Measurements from ENCODE around the gene INTS12.

The INTS12 gene

GRCh38 chr4:105679186-105679585 lies 29.3 kb downstream of the INTS12 start:
- no peak overlapping the region for H2BK120ac ChIP-seq (ENCODE audit: low read depth, low read length)
- H3K4me3 ChIP-seq (ENCODE audit: insufficient read depth in 1 of 2, low read depth in 1 of 2, low read length in 2 of 2) = no peak overlapping the region
- H3K79me1 ChIP-seq (replicated peaks; ENCODE audit: low read length, poor library complexity, severe bottlenecking) = no peaks in the 10 kb centered on the region
- H2AFZ ChIP-seq (ENCODE audit: low read depth, low read length) = no peak overlapping the region
- no peak overlapping the region for H2BK12ac ChIP-seq (ENCODE audit: low read length in 2 of 2)
- no peak overlapping the region for H4K8ac ChIP-seq (ENCODE audit: low read length)
- no peaks in the 10 kb centered on the region for H3K4me1 ChIP-seq (ENCODE audit: control insufficient read depth, insufficient read depth, low read depth, low read length)
- no peak overlapping the region for H3K27ac ChIP-seq (ENCODE audit: low read length, poor library complexity, severe bottlenecking)
- no peak overlapping the region for H3K4ac ChIP-seq (ENCODE audit: low read depth in 1 of 2, low read length in 2 of 2)
- WGBS = 95% methylated on average over 2 of the region's 2 CpGs
- no peak overlapping the region for H3K4me2 ChIP-seq (ENCODE audit: low read length, poor library complexity, severe bottlenecking)
- no peak overlapping the region for H3K14ac ChIP-seq (ENCODE audit: low read length in 2 of 2)
- no peak overlapping the region for H3K9ac ChIP-seq (ENCODE audit: low read length)
- H3K27me3 ChIP-seq (ENCODE audit: control insufficient read depth in 1 of 2, insufficient read depth in 1 of 2, low read length in 2 of 2) = no peaks in the 10 kb centered on the region
- no peak overlapping the region for H4K91ac ChIP-seq (ENCODE audit: low read length)
- no peak overlapping the region for H2AK5ac ChIP-seq (ENCODE audit: low read length, severe bottlenecking)
- no peak overlapping the region for H3K23ac ChIP-seq (ENCODE audit: low read length in 2 of 2)
- H3K36me3 ChIP-seq (ENCODE audit: control insufficient read depth in 1 of 2, insufficient read depth in 2 of 2, low read depth in 1 of 2, low read length in 2 of 2) = peaks cover 3 to 25% of the 10 kb centered on the region in 2 experiments
- H3K9me3 ChIP-seq (ENCODE audit: control insufficient read depth, low read length) = no peaks in the 10 kb centered on the region
- no peak overlapping the region for H2BK5ac ChIP-seq (ENCODE audit: low read depth, low read length, poor library complexity, severe bottlenecking)
- H2BK15ac ChIP-seq (ENCODE audit: low read depth, poor library complexity, severe bottlenecking) = no peak overlapping the region
- DNase-seq = no peak
- H3K18ac ChIP-seq (ENCODE audit: low read depth in 1 of 2, low read length in 2 of 2) = no peak overlapping the region

DNA sequence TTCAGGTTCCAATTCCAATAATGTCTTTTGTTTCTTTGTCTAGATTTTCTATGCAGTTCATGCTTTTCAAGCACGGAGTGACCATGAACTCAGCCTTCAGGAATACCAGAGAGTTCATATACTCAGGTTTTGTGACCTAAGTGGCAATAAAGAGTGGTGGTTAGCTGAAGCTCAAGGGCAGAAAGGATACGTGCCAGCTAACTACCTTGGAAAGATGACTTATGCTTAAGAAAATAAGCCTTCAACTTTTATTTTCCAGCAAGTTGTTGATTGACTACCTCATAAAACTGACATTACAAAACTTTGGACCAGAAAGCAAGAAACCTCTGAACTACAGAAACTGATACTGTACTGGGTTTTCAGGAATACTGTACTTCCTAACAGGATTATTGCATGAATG lies 30.8 kb downstream of the INTS12 start:
- no peak overlapping the region for H3K23ac ChIP-seq (ENCODE audit: low read length in 2 of 2)
- H3K4me3 ChIP-seq (ENCODE audit: insufficient read depth in 1 of 2, low read depth in 1 of 2, low read length in 2 of 2) = no peak overlapping the region
- no peak overlapping the region for H3K14ac ChIP-seq (ENCODE audit: low read length in 2 of 2)
- no peak for DNase-seq
- no peaks in the 10 kb centered on the region for H3K9me3 ChIP-seq (ENCODE audit: control insufficient read depth, low read length)
- no peaks in the 10 kb centered on the region for H3K79me1 ChIP-seq (replicated peaks; ENCODE audit: low read length, poor library complexity, severe bottlenecking)
- WGBS = 82% methylated on average over 2 of the region's 2 CpGs
- H3K27ac ChIP-seq (ENCODE audit: low read length, poor library complexity, severe bottlenecking) = no peak overlapping the region
- no peak overlapping the region for H2BK12ac ChIP-seq (ENCODE audit: low read length in 2 of 2)
- H3K4me2 ChIP-seq (ENCODE audit: low read length, poor library complexity, severe bottlenecking) = no peak overlapping the region
- H2AK5ac ChIP-seq (ENCODE audit: low read length, severe bottlenecking) = no peak overlapping the region
- H2AFZ ChIP-seq (ENCODE audit: low read depth, low read length) = no peak overlapping the region
- no peak overlapping the region for H2BK120ac ChIP-seq (ENCODE audit: low read depth, low read length)
- no peak overlapping the region for H2BK5ac ChIP-seq (ENCODE audit: low read depth, low read length, poor library complexity, severe bottlenecking)
- H3K27me3 ChIP-seq (ENCODE audit: control insufficient read depth in 1 of 2, insufficient read depth in 1 of 2, low read length in 2 of 2) = no peaks in the 10 kb centered on the region
- H3K9ac ChIP-seq (ENCODE audit: low read length) = no peak overlapping the region
- H3K4ac ChIP-seq (ENCODE audit: low read depth in 1 of 2, low read length in 2 of 2) = no peak overlapping the region
- H3K18ac ChIP-seq (ENCODE audit: low read depth in 1 of 2, low read length in 2 of 2) = no peak overlapping the region
- H3K4me1 ChIP-seq (ENCODE audit: control insufficient read depth, insufficient read depth, low read depth, low read length) = no peaks in the 10 kb centered on the region
- no peak overlapping the region for H4K91ac ChIP-seq (ENCODE audit: low read length)
- H2BK15ac ChIP-seq (ENCODE audit: low read depth, poor library complexity, severe bottlenecking) = no peak overlapping the region
- no peak overlapping the region for H4K8ac ChIP-seq (ENCODE audit: low read length)
- H3K36me3 ChIP-seq (ENCODE audit: control insufficient read depth in 1 of 2, insufficient read depth in 2 of 2, low read depth in 1 of 2, low read length in 2 of 2) = peaks cover 0 to 11% of the 10 kb centered on the region in 2 experiments

DNA sequence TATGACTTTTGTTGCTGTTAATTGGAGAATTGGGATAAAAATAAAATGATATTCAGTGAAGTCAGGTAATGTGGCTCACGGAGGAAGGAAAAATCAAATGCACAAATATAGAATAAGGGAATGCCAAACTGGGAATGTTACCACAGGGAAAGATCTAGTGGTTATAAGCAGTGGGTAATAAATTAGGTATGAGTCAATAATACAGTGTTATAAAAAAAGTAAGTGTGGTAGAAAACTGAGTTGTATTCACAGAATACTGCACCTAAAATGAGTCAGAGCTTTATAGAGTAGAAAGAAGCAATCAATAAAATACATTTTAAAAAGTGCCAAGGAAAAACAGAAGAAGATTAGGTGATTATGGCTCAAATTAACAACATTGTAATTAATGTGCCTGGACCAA lies 34.5 kb downstream of the INTS12 start:
- Histone ChIP-seq H3K9ac (ENCODE audit: low read length) (no peak overlapping the region), H3K79me1 (replicated peaks; ENCODE audit: low read length, poor library complexity, severe bottlenecking) (no peaks in the 10 kb centered on the region), H2AFZ (ENCODE audit: low read depth, low read length) (no peak overlapping the region), H3K9me3 (ENCODE audit: control insufficient read depth, low read length) (no peaks in the 10 kb centered on the region), H3K23ac (ENCODE audit: low read length in 2 of 2) (no peak overlapping the region), H3K14ac (ENCODE audit: low read length in 2 of 2) (no peak overlapping the region), H2BK15ac (ENCODE audit: low read depth, poor library complexity, severe bottlenecking) (no peak overlapping the region), H3K27me3 (ENCODE audit: control insufficient read depth in 1 of 2, insufficient read depth in 1 of 2, low read length in 2 of 2) (no peaks in the 10 kb centered on the region), H3K4me3 (ENCODE audit: insufficient read depth in 1 of 2, low read depth in 1 of 2, low read length in 2 of 2) (no peak overlapping the region), H4K91ac (ENCODE audit: low read length) (no peak overlapping the region), H4K8ac (ENCODE audit: low read length) (no peak overlapping the region), H2BK12ac (ENCODE audit: low read length in 2 of 2) (no peak overlapping the region), H3K4me1 (ENCODE audit: control insufficient read depth, insufficient read depth, low read depth, low read length) (no peaks in the 10 kb centered on the region), H2BK120ac (ENCODE audit: low read depth, low read length) (no peak overlapping the region), H3K4me2 (ENCODE audit: low read length, poor library complexity, severe bottlenecking) (no peak overlapping the region), H3K27ac (ENCODE audit: low read length, poor library complexity, severe bottlenecking) (no peak overlapping the region), H3K18ac (ENCODE audit: low read depth in 1 of 2, low read length in 2 of 2) (no peak overlapping the region), H3K4ac (ENCODE audit: low read depth in 1 of 2, low read length in 2 of 2) (no peak overlapping the region), H3K36me3 (ENCODE audit: control insufficient read depth in 1 of 2, insufficient read depth in 2 of 2, low read depth in 1 of 2, low read length in 2 of 2) (no peaks in the 10 kb centered on the region), H2BK5ac (ENCODE audit: low read depth, low read length, poor library complexity, severe bottlenecking) (no peak overlapping the region), H2AK5ac (ENCODE audit: low read length, severe bottlenecking) (no peak overlapping the region)
- 88% methylated on average over 1 of the region's 1 CpG for WGBS
- DNase-seq = no peak

GRCh38 chr4:105671301-105671700 lies 37.2 kb downstream of the INTS12 start:
- Histone ChIP-seq H3K4me2 (ENCODE audit: low read length, poor library complexity, severe bottlenecking) (no peak overlapping the region), H3K18ac (ENCODE audit: low read depth in 1 of 2, low read length in 2 of 2) (no peak overlapping the region), H2BK120ac (ENCODE audit: low read depth, low read length) (no peak overlapping the region), H2BK5ac (ENCODE audit: low read depth, low read length, poor library complexity, severe bottlenecking) (no peak overlapping the region), H3K9ac (ENCODE audit: low read length) (no peak overlapping the region), H3K4me3 (ENCODE audit: insufficient read depth in 1 of 2, low read depth in 1 of 2, low read length in 2 of 2) (no peak overlapping the region), H3K36me3 (ENCODE audit: control insufficient read depth in 1 of 2, insufficient read depth in 2 of 2, low read depth in 1 of 2, low read length in 2 of 2) (no peaks in the 10 kb centered on the region), H2BK15ac (ENCODE audit: low read depth, poor library complexity, severe bottlenecking) (no peak overlapping the region), H3K27ac (ENCODE audit: low read length, poor library complexity, severe bottlenecking) (no peak overlapping the region), H4K8ac (ENCODE audit: low read length) (no peak overlapping the region), H2AK5ac (ENCODE audit: low read length, severe bottlenecking) (no peak overlapping the region), H3K4ac (ENCODE audit: low read depth in 1 of 2, low read length in 2 of 2) (no peak overlapping the region), H4K91ac (ENCODE audit: low read length) (no peak overlapping the region), H3K4me1 (ENCODE audit: control insufficient read depth, insufficient read depth, low read depth, low read length) (no peaks in the 10 kb centered on the region), H3K79me1 (replicated peaks; ENCODE audit: low read length, poor library complexity, severe bottlenecking) (no peaks in the 10 kb centered on the region), H3K14ac (ENCODE audit: low read length in 2 of 2) (no peak overlapping the region), H3K23ac (ENCODE audit: low read length in 2 of 2) (no peak overlapping the region), H2AFZ (ENCODE audit: low read depth, low read length) (no peak overlapping the region), H3K27me3 (ENCODE audit: control insufficient read depth in 1 of 2, insufficient read depth in 1 of 2, low read length in 2 of 2) (no peaks in the 10 kb centered on the region), H2BK12ac (ENCODE audit: low read length in 2 of 2) (no peak overlapping the region), H3K9me3 (ENCODE audit: control insufficient read depth, low read length) (no peaks in the 10 kb centered on the region)
- DNase-seq = no peak
- WGBS = 100% methylated on average over 1 of the region's 2 CpGs

All from mesenchymal stem cell (in vitro differentiated cells and primary cell).